ENCODE measurements around the gene CEBPA.
"Not testable (repeated sequence)": the region's sequence is repeated elsewhere in the genome, so short reads cannot be mapped to it uniquely, and the experiment has no call there.

CEBPA gene

DNA sequence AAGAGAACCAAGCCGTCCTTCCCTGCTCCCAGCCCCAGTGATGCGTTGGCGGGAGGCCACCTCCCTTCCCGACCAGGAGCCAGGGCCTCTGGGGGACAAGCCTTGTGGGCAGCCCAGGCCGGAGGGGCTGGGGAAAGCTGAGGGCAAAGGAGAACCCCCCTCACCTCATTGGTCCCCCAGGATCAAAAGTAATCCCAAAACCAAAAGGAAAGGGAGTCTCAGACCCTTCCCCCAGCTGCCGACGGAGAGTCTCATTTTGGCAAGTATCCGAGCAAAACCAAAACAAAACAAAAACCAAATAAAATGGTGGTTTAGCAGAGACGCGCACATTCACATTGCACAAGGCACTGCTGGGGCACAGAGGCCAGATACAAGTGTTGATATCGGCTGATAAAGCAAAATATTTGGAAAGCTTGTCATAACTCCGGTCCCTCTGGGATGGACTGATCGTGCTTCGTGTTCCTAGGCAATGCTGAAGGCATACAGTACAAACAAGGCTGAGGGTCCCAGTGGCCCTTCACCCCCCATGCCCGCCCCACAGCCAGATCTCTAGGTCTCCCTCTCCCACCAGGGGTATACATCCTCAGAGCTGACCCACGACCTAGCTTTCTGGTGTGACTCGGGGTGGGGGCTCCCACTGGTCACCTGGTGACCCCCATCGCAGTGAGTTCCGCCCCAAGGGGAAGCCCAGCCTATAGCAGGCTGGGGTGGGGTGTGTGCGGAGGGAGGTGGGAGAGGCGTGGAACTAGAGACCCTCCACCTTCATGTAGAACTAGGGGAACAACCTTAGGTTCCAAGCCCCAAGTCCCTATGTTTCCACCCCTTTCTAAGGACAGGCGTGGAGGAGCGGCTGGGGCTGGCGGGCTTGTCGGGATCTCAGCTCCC lies 2.1 kb downstream of the CEBPA start:
- DNase-seq = no peak

GRCh38 chr19:33299051-33299688 lies 3.2 kb downstream of the CEBPA start:
- DNase-seq = no peak

DNA sequence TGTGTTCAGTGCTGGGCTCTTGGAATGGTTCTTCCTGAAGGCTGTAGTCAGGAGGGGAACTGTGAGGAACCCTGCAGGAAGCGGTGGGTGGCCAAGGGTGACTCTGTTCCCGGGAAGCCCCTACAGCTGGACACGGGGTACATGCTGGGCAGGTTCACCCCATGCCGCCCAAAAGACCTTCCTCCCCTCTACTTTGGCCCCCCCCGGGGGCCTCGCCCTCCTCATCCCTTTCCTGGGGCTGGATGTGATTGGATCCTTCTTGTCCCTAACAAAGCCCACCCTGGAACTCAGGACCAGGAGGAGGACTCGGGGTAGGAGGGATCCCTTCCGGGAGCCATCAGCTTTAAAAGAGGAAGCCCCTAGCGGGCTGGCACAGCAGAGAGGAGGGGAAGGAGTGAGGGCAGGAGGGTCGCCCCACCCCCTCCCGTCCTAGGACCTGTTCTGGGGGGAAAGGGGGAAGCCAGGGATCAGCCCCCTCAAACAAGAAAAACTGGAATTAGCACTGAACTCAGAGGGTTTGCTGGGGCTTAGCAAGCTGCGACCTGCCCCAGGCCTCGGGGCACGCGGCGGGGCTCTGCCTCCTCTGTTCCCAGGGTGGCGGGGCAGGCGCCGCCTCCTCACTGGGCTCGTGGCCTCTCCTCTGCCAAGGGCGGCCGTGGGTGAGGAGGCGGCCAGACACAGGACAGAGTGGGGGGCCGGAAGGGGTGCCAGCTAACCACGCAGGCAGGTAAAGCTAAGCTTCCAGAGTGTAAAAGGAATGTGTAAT lies 4.0 kb downstream of the CEBPA start:
- no peak for DNase-seq

- no peak for DNase-seq
Observed at GRCh38 chr19:33297401-33298145, 4.8 kb downstream of the CEBPA start.

GRCh38 chr19:33296488-33296971 lies 5.8 kb downstream of the CEBPA start:
- no peak for DNase-seq

- no peak for DNase-seq
Observed at GRCh38 chr19:33295621-33296487, 6.5 kb downstream of the CEBPA start.

DNA sequence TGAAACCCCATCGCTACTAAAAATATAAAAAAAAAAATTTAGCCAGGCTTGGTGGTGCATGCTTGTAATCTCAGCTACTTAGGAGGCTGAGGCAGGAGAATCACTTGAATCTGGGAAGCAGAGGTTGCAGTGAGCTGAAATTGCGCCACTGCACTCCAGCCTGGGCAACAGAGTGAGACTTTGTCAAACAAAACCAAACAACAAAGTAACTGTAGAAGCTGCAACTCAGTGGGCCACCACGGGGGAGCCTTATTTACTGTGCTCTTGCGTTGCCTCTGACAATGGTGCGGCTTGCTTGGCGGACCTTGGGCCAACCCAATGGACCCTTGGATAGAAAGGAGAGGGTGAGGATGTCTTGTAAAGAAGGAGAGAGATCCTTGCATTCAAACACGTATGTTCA lies 7.3 kb downstream of the CEBPA start:
- not testable (repeated sequence) for DNase-seq

DNA sequence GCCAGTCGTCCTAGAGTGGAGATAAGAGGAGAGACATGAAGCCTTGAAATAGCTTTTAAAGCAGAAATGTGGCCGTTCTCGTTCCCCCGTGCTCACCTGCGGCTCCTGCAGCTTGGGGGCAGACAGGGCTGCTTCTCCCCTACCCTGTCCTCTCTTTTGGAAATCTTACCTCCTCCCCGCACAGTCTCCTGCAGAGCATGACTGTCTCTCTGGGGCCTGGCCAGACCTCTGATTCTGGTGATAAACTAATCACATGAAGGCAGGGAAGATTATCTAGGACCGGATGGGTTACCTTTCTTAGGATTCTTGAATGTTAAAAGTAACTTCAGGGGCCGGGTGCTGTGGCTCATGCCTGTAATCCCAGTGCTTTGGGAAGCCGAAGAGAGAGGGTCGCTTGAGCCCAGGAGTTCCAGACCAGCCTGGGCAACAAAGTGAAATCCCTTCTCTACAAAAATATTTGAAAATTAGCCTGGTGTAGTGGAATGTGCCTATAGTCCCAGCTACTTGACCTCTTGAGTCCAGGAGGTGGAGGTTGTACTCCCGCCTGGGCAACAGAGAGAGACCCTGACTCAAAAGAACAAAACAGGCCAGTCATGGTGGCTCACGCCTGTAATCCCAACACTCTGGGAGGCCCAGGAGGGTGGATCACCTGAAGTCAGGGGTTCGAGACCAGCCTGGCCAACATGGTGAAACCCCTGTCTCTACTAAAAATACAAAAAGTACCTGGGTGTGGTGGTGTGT lies 8.1 kb downstream of the CEBPA start:
- DNase-seq = no peak

GRCh38 chr19:33293255-33294057 lies 8.9 kb downstream of the CEBPA start:
- peak; percentile 78 for DNase-seq

GRCh38 chr19:33292595-33293254 lies 9.6 kb downstream of the CEBPA start:
- DNase-seq = no peak

GRCh38 chr19:33291623-33292534 lies 10.5 kb downstream of the CEBPA start:
- DNase-seq = no peak

- DNase-seq = no peak
Observed at GRCh38 chr19:33290956-33291622, 11.2 kb downstream of the CEBPA start.

- DNase-seq = no peak
Observed at GRCh38 chr19:33290082-33290815, 12.1 kb downstream of the CEBPA start.

DNA sequence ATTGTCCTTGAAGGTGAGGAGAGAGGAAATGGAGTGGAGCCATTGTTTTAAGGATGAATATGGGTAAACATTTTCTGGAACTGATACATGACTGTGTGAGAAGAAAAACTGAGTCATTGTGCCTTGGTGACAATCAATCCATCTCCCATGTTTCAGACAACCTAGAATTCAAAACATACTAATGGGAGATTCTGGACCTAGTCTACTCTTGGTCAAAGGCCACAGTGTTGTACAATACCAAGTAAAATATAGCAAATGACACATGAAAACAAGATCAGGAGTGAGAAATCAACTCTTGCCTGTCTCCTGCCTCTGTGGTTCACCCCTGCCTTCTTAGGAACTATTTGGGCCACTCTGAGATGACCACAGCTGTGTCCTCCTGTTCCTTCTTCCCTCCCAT lies 13.1 kb downstream of the CEBPA start:
- DNase-seq = no peak

DNA sequence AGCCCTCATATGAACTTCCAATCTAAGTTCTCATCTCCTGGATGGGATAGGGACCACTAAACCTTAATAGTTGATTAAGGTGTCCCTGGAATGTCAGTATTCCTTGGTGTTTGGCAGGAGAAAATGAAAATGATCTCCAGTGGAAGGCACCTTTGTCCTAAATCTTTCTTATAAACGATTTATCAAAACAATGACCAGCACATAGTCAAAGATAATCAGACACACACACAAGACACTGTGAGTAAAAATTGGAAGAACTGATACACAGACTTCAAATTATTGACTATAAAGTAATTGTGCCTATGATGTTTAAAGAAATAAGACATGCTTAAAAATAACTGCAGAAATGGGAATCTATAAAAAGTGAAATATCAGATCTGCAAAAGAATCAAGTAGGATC lies 13.7 kb downstream of the CEBPA start:
- no peak for DNase-seq

GRCh38 chr19:33287927-33288326 lies 14.4 kb downstream of the CEBPA start:
- DNase-seq = no peak

GRCh38 chr19:33287438-33287837 lies 14.9 kb downstream of the CEBPA start:
- no peak for DNase-seq
